HG03159 (cell line): Measurements from ENCODE around the gene RRAS2.

Experiments
- ATAC-seq: cut with Tn5 transposase; IDR thresholded peaks from one replicate; pipeline ENCODE4 v1.9.1; 2021; ENCODE audit warnings: mild to moderate bottlenecking, moderate library complexity; ENCODE audit not compliant: unreplicated experiment

The RRAS2 gene

GRCh38 chr11:14230407-14230806 is 128.6 kb downstream of the RRAS2 start:
- ATAC-seq = no peak

GRCh38 chr11:14229472-14229871 is 129.5 kb downstream of the RRAS2 start:
- no peak for ATAC-seq

DNA sequence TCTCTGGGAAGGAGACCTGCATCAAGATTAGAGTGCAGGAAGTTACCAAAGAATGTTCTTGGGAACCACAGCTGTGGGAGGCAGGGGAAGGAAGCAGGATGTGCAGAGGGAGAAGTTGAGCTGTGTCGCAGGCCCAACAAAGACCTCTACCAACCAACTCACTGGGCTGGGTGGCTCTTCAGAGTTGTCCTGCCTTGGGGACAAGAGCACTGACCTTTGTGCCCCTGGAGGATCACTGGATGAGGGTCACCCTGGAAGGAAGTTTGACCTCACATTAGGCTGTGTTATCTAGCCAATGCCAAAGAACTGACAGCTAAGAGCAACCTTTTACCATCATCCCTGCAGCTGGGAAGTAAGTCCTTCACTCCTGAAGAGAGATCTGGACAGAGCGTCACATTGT is 130.6 kb downstream of the RRAS2 start:
- ATAC-seq = no peak
